HepG2 (cell line): ENCODE data around the gene RNU5B-1. TPM values are rescaled to one million over a fixed set of nuclear protein-coding genes. Genes with fewer than 3 reads are reported as not detected.

ENCODE experiments used
- ATF4 ChIP-seq, 2 experiments: fragments of 450-650 bp in 1 of 2; sonication (generic) in 1 of 2; formaldehyde crosslinking; IDR thresholded peaks; 2 replicates each; pipeline versions ENCODE4 v1.5.0 to v1.8.0; 2020 to 2022; ENCODE audit warnings: mild to moderate bottlenecking in 1 of 2, missing genetic modification reagents in 1 of 2
- FOXP1 ChIP-seq, 2 experiments: fragments of 450-650 bp in 1 of 2; IDR thresholded peaks; 2 replicates each; pipeline ENCODE4 v1.6.1; 2017 to 2018; ENCODE audit warnings: antibody characterized with exemption in 1 of 2
- HHEX ChIP-seq: IDR thresholded peaks from 2 replicates; pipeline ENCODE4 v1.6.1; 2016; ENCODE audit warnings: control low read depth
- IKZF5 ChIP-seq: IDR thresholded peaks from 2 replicates; pipeline ENCODE4 v1.6.1; 2018; ENCODE audit warnings: missing genetic modification reagents, mild to moderate bottlenecking, missing compliant biosample characterization
- KLF6 ChIP-seq: IDR thresholded peaks from 2 replicates; pipeline ENCODE4 v1.8.0; 2016; ENCODE audit warnings: missing biosample characterization, missing genetic modification reagents
- MXD4 ChIP-seq: IDR thresholded peaks from 2 replicates; pipeline ENCODE4 v1.6.1; 2016; ENCODE audit warnings: mild to moderate bottlenecking, missing biosample characterization, missing genetic modification reagents
- MYC ChIP-seq: sonication (generic); formaldehyde crosslinking; IDR thresholded peaks from 2 replicates; pipeline ENCODE4 v1.9.0; 2021; ENCODE audit warnings: missing genetic modification reagents, borderline replicate concordance
- NKX3-1 ChIP-seq: sonication (generic); formaldehyde crosslinking; IDR thresholded peaks from 2 replicates; pipeline ENCODE4 v1.5.0; 2020; ENCODE audit warnings: missing genetic modification reagents
- NONO ChIP-seq, 2 experiments: fragments of 450-650 bp in 1 of 2; sonication (generic) in 1 of 2; formaldehyde crosslinking in 1 of 2; IDR thresholded peaks in 1 of 2; conservative IDR thresholded peaks in 1 of 2; 2 replicates each; pipeline versions ENCODE4 v1.6.1 to v1.8.0; 2017 to 2022; ENCODE audit warnings: mild to moderate bottlenecking in 1 of 2, missing genetic modification reagents in 1 of 2, moderate library complexity in 1 of 2
- REST ChIP-seq, 2 experiments: IDR thresholded peaks; 2 replicates each; pipeline ENCODE4 v1.6.1; 2011 to 2012; ENCODE audit warnings: low read length in 2 of 2, borderline replicate concordance in 1 of 2, low read depth in 1 of 2, mild to moderate bottlenecking in 1 of 2, moderate library complexity in 1 of 2
- SKIL ChIP-seq: sonication (generic); formaldehyde crosslinking; IDR thresholded peaks from 2 replicates; pipeline ENCODE4 v1.8.0; 2022; ENCODE audit warnings: missing genetic modification reagents, mild to moderate bottlenecking, moderate library complexity, borderline replicate concordance
- SMAD3 ChIP-seq: sonication (generic); formaldehyde crosslinking; IDR thresholded peaks from 2 replicates; pipeline ENCODE4 v1.4.0; 2020; ENCODE audit warnings: missing genetic modification reagents
- YEATS4 ChIP-seq: sonication (generic); formaldehyde crosslinking; IDR thresholded peaks from 2 replicates; pipeline ENCODE4 v1.4.0; 2020; ENCODE audit warnings: missing genetic modification reagents, borderline replicate concordance
- ZFP36 ChIP-seq: fragments of 150-350 bp; IDR thresholded peaks from 2 replicates; pipeline ENCODE4 v1.6.1; 2018; ENCODE audit warnings: borderline replicate concordance, low read length, low read depth; ENCODE audit not compliant: partially characterized antibody
- ZNF362 ChIP-seq: sonication (generic); formaldehyde crosslinking; IDR thresholded peaks from 2 replicates; pipeline ENCODE4 v1.4.0; 2020; ENCODE audit warnings: missing genetic modification reagents, mild to moderate bottlenecking, borderline replicate concordance
- ZNF451 ChIP-seq: sonication (generic); formaldehyde crosslinking; IDR thresholded peaks from 2 replicates; pipeline ENCODE4 v1.5.0; 2020; ENCODE audit warnings: mild to moderate bottlenecking, missing genetic modification reagents
- ZNF598 ChIP-seq: sonication (generic); formaldehyde crosslinking; IDR thresholded peaks from 2 replicates; pipeline ENCODE4 v1.5.1; 2020; ENCODE audit warnings: mild to moderate bottlenecking, missing genetic modification reagents, borderline replicate concordance
- ZNF703 ChIP-seq: sonication (generic); formaldehyde crosslinking; IDR thresholded peaks from 2 replicates; pipeline ENCODE4 v1.5.1; 2020; ENCODE audit warnings: missing genetic modification reagents, mild to moderate bottlenecking, moderate library complexity, borderline replicate concordance
- ZNF878 ChIP-seq: sonication (generic); formaldehyde crosslinking; IDR thresholded peaks from 2 replicates; pipeline ENCODE4 v1.8.1; 2023; ENCODE audit warnings: mild to moderate bottlenecking, missing genetic modification reagents, moderate library complexity
- ZSCAN29 ChIP-seq: sonication (generic); formaldehyde crosslinking; conservative IDR thresholded peaks from 2 replicates; pipeline ENCODE4 v1.4.0; 2020; ENCODE audit warnings: mild to moderate bottlenecking, missing genetic modification reagents
- polyA plus RNA-seq, 8 experiments: library from polyadenylated mRNA; depleted of rRNA in 3 of 8; stranded (reverse) in 7 of 8; unstranded in 1 of 8; fragments of >200 nt; fragmentation: Illumina TruSeq in 4 of 8; extraction: Trizol in 4 of 8; gene quantifications; 2 replicates each; pipeline versions ENCODE4 v1.2.1 to v1.2.3, GENCODE V29; 2011 to 2016; ENCODE audit warnings: low read depth in 4 of 8, missing spikeins in 1 of 8, mixed read lengths in 1 of 8; ENCODE audit not compliant: insufficient read depth in 1 of 8
- total RNA-seq, 5 experiments: library from RNA; depleted of rRNA; stranded (reverse); fragments of >200 nt; fragmentation: Illumina TruSeq; extraction: Trizol; gene quantifications; 2 replicates each; pipeline ENCODE4 v1.2.3, GENCODE V29; 2016; ENCODE audit warnings: low read depth in 1 of 5

RNU5B-1 gene
- total and polyA plus RNA-seq, 2 of the 13 experiments (the other 11 are each of a cell fraction or from before 2014, with no cell fraction given), result 1,646 TPM; not detected in 1

GRCh38 chr15:65312400-65312916, 8.0 kb downstream of the RNU5B-1 start (continued):
- peak in 1 of 2 experiments; percentile 68; a peak in 1 of 4 replicates for TF ChIP-seq REST (IDR thresholded peaks at IDR 0.05; ENCODE audit: borderline replicate concordance in 1 of 2, low read depth in 1 of 2, low read length in 2 of 2)
- peak; percentile 11; the same call in 1 of the 2 replicates for TF ChIP-seq IKZF5 (CRISPR knock-in tag)
- TF ChIP-seq ZNF703 (CRISPR knock-in tag), result no peak
- no peak for TF ChIP-seq KLF6 (CRISPR knock-in tag)
- TF ChIP-seq YEATS4 (CRISPR knock-in tag), result no peak
- TF ChIP-seq ZNF878 (CRISPR knock-in tag), result no peak
- peak; percentile 60; the same call in 1 of the 2 replicates for TF ChIP-seq SMAD3 (CRISPR knock-in tag)
- TF ChIP-seq NONO (IDR thresholded peaks at IDR 0.05), result no peak
- TF ChIP-seq NONO (CRISPR knock-in tag; conservative IDR thresholded peaks at IDR 0.05), result no peak
- no peak for TF ChIP-seq ZNF451 (CRISPR knock-in tag)
- no peak for TF ChIP-seq MXD4
- no peak for TF ChIP-seq ZNF598
- peak; percentile 97 for TF ChIP-seq SKIL (CRISPR knock-in tag)
- TF ChIP-seq FOXP1 (IDR thresholded peaks at IDR 0.05), result no peak
- TF ChIP-seq FOXP1 (CRISPR knock-in tag; IDR thresholded peaks at IDR 0.05), result no peak
- 0 out of 2 replicates have a peak, but pooled peaks have one; percentile 18 for TF ChIP-seq ZNF362 (CRISPR knock-in tag)
- TF ChIP-seq HHEX (CRISPR knock-in tag), result no peak
- no peak for TF ChIP-seq NKX3-1 (CRISPR knock-in tag)
- TF ChIP-seq ZSCAN29 (CRISPR knock-in tag), result no peak
- no peak for TF ChIP-seq ZFP36
- TF ChIP-seq ATF4 (CRISPR knock-in tag; IDR thresholded peaks at IDR 0.05), result 0 out of 4 replicates have a peak, but pooled peaks of 1 of the 2 experiments have one; percentile 24
- TF ChIP-seq MYC (CRISPR knock-in tag), result 0 out of 2 replicates have a peak, but pooled peaks have one; percentile 26
